Kasumi-1 (cell line): ENCODE data around the gene PACS2.
"Not testable (repeated sequence)": the region's sequence is repeated elsewhere in the genome, so short reads cannot be mapped to it uniquely, and the experiment has no call there.

ENCODE experiments used
- DNase-seq, 2 experiments: peaks; one replicate each; lab custom pipeline; 2025; lab: John Stamatoyannopoulos, UW

PACS2 gene

GRCh38 chr14:105350450-105351244 is 36.1 kb downstream of the PACS2 start:
- no peak for DNase-seq

DNA sequence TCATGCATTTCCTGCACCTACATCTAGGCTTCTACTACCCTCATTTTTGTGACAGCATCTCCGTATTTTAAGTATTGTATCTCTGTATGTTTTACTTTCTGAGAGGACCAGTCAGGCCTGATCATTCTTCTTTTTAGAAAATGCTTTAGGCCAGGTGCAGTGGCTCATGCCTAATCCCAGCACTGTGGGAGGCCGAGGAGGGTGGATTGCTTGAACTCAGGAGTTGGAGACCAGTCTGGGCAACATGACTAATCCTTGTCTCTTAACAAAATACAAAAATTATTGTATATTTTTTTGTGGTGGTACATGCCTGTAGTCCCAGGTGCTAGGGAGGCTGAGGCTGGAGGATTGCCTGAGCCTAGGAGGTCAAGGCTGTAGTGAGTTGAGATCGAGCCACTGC is 36.9 kb downstream of the PACS2 start:
- DNase-seq = no peak

DNA sequence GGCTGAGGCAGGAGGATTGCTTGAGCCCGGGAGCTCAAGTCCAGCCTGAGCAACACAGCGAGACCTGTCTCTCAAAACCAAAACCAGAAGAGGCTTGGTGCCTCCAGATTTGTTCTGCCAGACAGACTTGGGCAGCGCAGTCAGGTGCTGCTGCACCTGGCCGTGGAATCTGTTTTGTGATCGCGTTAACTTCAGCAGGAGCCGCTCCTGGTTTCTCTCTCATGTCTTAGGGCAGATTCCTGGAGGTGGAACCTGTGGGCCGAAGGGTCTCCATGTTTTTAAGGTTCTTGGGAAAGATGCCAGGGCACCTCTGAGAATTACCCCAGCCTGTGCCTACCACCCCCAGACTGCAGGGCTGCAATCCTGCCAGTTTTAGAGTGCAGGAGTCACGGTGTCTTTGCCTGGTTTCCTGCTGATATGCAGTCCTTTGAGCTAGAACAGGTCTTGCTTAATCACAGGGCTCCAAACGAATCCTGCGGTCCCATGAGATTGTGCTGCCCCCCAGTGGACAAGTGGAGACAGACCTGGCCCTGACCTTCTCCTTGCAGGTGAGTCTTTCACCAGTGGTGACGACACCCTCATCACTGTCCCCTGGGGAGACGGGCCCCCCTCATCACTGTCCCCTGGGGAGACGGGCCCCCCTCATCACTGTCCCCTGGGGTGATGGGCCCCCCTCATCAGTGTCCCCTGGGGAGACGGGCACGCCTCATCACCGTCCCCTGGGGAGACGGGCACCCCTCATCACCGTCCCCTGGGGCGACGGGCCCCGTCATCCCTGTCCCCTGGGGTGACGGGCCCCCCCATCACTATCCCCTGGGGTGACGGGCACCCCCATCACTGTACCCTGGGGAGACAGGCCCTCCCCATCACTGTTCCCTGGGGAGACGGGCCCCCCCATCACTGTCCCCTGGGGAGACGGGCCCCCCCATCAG is 37.6 kb downstream of the PACS2 start:
- peak; percentile 91 to 94 for DNase-seq

DNA sequence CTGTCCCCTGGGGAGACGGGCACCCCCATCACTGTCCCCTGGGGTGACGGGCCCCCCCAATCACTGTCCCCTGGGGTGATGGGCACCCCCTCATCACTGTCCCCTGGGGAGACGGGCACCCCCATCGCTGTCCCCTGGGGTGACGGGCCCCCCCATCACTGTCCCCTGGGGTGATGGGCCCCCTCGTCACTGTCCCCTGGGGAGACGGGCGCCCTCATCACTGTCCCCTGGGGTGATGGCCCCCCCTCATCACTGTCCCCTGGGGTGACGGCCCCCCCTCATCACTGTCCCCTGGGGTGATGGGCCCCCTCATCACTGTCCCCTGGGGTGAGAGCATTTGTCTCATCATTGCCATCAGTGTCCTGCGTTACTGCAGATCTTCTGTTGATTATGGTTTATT is 38.6 kb downstream of the PACS2 start:
- no peak for DNase-seq

GRCh38 chr14:105354541-105354940 is 40.0 kb downstream of the PACS2 start:
- no peak for DNase-seq

DNA sequence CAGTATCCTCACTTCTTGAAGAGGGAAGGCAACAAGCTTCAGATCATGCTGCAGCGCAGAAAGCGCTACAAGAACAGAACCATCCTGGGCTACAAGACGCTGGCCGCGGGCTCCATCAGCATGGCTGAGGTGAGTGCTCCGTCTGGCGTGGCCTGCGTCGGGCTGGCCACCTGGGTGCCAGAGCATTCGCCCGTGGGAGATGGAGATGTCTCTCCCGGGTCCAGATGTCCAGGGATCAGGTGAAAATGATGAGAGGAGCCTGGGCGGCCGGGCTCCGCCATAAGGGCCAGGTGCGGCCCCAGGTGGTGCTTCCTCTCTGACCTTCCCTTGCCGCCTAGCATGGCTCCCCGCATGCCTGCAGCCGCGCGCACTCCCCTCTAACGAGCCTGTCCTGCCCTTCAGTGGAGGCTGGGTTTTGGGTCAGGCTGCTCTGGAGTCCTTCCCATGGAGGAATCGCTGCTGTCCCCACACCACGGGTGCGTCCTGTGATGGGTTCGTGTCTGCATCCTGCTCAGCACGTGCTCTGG is 40.6 kb downstream of the PACS2 start:
- no peak for DNase-seq

DNA sequence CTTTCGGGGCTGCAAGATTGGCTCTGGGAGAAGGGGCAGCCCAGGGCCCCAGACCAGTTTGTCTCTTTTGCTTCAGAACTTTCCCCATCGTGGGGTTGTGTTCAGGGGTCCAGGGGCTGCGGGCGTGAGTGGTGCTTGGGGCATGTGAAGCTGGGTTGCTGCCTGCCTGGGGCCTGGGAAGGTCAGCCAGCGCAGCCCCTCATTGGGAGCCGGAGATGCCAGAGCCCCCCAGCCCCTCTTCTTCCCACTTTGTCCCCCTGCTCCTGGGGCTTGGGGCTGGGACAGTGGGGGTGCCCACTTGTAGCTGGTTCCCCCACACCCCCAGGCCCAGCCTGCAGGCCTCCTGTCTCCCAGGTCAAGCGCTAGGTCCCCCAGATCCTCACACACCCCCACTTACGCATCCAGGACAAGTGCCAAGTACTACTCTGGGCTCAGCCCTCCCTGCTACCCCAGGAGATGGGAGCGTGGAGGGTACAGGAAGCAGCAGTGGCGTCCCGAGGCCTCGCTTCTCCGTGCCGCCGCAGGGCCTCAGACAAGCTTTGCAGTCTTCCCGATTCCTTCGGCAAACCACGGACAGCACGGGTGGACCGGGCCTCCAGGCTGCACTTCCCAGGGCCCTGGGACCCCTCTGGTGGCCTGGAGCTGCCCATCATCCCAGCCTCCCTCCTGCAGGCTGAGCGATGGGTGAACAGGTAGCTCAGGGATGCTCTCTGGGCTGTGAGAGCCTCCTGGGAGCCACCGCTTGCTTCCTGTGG is 41.5 kb downstream of the PACS2 start:
- DNase-seq = no peak

DNA sequence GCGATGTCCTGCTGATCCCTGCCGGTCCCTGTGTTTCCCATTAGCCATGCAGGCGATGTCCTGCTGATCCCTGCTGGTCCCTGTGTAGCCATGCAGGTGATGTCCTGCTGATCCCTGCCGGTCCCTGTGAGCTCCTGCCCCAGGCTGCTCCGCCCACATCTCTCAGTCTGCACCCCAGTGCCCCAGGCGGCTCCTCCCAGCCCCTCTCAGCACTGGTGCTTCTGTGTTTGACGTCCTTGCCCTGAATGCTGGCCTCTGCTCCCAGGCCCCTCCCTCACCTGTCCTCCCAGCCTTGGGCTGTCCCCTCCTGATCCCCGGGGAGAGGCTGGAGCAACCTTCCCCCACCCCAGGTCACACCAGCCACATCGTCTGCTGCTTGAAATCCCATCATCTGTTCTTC is 42.4 kb downstream of the PACS2 start:
- no peak for DNase-seq

DNA sequence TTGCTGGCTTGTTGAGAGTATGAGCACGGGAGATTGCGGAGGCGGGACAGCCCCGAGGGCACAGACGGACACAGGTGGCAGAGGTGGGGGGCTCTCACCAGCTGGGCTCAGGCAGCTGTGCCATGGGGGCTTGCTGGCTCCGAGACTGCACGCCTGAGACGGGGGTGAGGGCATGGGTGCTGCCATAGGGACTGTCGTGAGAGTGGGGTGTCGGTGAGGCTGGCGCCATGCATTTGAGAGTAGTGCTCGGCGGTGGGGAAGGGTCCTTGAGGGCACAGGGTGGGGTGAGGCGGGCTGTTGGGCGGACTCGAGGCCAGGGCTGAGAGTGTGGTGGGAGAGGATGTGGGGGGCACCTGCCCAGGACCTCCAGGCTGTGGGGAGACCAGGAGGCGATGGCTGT is 43.1 kb downstream of the PACS2 start:
- no peak for DNase-seq

DNA sequence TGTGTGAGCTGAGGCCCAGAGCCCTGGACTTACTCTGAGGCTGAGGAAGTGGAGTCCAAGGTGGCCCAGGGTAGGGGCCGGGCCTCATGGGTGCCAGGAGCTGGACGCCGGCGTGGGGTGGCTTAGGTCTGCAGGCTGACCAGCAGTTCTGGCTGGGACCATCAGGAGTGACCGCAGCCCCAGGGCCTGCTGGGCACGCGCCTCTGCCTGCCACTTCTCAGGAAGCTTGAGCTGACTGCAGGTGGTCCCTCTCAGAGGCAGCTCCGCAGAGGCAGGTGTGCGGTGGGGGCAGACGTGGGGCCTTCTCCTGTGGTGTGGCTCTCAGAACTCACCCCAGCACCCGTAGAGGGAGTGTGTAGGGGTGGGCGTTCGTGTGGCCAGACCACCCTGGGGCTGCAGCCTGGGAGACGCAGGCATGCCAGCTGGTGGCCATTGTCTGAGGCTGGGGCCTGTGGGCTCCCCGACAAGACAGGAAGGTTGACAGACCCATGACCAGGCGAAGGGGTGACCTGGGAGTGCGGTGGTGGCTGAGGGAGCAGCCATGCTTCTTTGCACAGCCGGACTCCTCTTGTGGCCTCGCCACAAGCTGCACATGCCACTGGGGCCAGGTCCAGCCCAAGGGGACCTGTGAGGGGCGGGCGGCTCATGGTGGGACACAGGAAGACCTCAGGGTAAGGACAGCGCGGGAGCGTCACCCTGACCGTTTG is 43.7 kb downstream of the PACS2 start:
- DNase-seq = no peak

DNA sequence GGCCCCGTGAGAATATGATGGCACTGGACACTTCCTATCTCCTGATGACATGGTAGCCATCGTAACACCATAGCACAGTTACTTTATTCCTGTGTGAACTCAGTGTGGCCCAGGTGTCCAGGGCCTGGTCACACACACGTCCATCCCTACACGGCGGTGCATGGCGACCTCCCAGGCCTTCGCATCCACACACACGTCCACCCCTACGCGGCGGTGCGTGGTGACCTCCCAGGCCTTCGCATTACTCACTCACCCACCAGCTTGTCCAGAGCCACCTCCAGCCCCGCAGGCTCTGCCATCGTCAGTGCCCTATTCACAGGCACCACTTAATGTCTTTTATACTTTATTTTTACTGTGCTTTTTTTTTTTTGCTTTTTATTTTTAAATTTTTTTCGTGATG is 44.4 kb downstream of the PACS2 start:
- DNase-seq = no peak

- DNase-seq = not testable (repeated sequence)
These were observed 46.9 kb downstream of the PACS2 start for GRCh38 chr14:105361412-105361811.

DNA sequence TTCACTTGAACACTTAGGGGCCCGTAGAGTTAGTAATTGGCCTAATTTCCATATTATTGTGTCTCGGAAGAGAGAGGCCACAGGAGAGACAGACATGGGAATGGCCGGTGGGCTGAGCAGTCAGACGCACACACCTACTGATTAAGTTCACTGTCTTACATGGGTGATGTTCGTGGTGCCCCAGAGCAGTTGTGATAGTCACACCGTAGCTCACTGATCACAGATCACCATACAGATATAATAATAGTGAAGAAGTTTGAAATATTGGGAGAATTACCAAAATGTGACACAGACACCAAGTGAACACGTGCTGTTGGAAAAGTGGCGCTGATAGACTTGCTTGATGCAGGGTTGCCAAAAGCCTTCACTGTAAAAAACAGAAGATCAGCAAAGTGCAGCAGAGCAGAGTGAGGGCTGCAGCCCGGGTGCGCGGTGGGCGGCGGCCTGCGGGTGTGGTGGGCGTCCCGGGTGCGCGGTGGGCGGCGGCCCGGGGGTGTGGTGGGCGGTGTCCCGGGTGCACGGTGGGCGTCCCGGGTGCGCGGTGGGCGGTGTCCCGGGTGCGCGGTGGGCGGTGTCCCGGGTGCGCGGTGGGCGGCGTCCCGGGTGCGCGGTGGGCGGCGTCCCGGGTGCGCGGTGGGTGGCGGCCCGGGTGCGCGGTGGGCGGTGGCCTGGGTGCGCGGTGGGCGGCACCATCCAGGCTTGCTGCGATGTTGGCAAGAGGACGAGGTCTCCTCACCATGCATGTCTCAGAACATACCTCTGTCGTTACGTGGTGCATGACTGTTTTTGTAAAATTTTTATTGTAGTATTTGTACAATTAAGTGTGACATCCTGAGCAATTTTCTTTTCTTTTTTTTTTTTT is 49.5 kb downstream of the PACS2 start:
- no peak for DNase-seq

DNA sequence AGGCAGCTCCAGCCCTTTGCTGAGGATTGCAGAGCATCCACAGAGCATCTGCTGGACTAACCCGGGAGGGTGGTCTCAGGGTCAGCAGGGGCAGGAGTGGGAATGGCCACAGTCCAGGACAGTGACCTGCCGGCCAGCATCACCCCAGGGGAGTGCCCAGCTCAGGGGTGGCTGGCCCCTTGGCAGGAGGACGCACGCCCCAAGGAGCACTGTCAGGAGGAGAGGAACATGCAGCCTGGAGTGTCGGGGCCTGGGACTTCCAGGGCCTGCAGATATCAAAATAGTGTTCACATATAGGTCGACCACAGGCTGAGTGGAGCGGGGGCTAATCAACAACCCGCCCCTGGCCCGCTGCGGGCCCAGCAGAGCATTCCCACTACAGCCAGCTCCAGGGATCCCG is 50.6 kb downstream of the PACS2 start:
- DNase-seq = no peak

- no peak for DNase-seq
These were observed 51.1 kb downstream of the PACS2 start for GRCh38 chr14:105365681-105366080.

- no peak for DNase-seq
These were observed 52.0 kb downstream of the PACS2 start for GRCh38 chr14:105366386-105367074.

- no peak for DNase-seq
These were observed 52.8 kb downstream of the PACS2 start for GRCh38 chr14:105367116-105368031.

DNA sequence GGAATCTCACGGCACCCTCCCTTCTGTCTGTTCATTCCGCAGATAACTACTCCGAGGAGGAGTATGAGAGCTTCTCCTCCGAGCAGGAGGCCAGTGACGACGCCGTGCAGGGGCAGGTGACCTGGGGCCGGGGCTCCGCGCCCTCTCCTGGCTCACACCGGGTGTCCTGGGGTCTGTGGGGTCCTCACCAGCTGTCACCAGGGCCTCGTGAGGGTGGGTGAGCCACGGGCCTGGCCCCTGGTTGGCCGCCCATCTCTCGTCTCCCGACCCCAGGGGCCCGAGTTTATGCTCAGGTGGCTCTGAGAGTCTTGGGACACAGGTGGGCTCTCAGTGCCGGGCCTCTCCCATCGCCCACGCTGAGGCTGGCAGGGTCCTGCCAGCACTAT is 53.5 kb downstream of the PACS2 start:
- DNase-seq = no peak

- no peak for DNase-seq
These were observed 53.9 kb downstream of the PACS2 start for GRCh38 chr14:105368426-105368825.
